AG10803 (cell line): Measurements from ENCODE around the gene UBALD2.
"Not testable (repeated sequence)": the region's sequence is repeated elsewhere in the genome, so short reads cannot be mapped to it uniquely, and the experiment has no call there.

ENCODE experiments used
- DNase-seq: peaks from one replicate; pipeline ENCODE4 v3.0.0; 2010; ENCODE audit warnings: low read depth
- H3K4me3 ChIP-seq: 2 replicates; pipeline ENCODE4 v1.5.1; 2011; ENCODE audit warnings: mild to moderate bottlenecking, low read length, control low read depth
- CTCF ChIP-seq: conservative IDR thresholded peaks from 2 replicates; pipeline ENCODE4 v1.5.1; 2011; ENCODE audit warnings: mild to moderate bottlenecking, low read length, control low read depth, inconsistent platforms

The UBALD2 gene

GRCh38 chr17:76253841-76254240, 11.3 kb upstream of the UBALD2 start:
- TF ChIP-seq CTCF: no peak
- H3K4me3 ChIP-seq: no peak overlapping the region
- no peak for DNase-seq

- H3K4me3 ChIP-seq: no peak overlapping the region
- no peak for TF ChIP-seq CTCF
- DNase-seq: no peak
These were observed 10.9 kb upstream of the UBALD2 start for GRCh38 chr17:76254275-76254674.

GRCh38 chr17:76255801-76256429, 9.2 kb upstream of the UBALD2 start:
- H3K4me3 ChIP-seq: no peak overlapping the region
- no peak for TF ChIP-seq CTCF
- no peak for DNase-seq

- DNase-seq, H3K4me3 ChIP-seq: not testable (repeated sequence)
These were observed 8.6 kb upstream of the UBALD2 start for GRCh38 chr17:76256430-76257050.

GRCh38 chr17:76260220-76260619, 4.9 kb upstream of the UBALD2 start:
- TF ChIP-seq CTCF: no peak
- no peak overlapping the region for H3K4me3 ChIP-seq
- DNase-seq: no peak

GRCh38 chr17:76260669-76261068, 4.5 kb upstream of the UBALD2 start:
- DNase-seq: no peak
- no peak overlapping the region for H3K4me3 ChIP-seq
- TF ChIP-seq CTCF: no peak

GRCh38 chr17:76261421-76262215, 3.5 kb upstream of the UBALD2 start:
- DNase-seq: no peak
- TF ChIP-seq CTCF: no peak
- no peak overlapping the region for H3K4me3 ChIP-seq
